Vagina (tissue), 2 donors: ENCODE data around the gene AMOT.

Experiments used
- POLR2A ChIP-seq, 2 donors: fragments of 450-650 bp; IDR thresholded peaks; one replicate each; pipeline ENCODE4 v1.6.1; 2017; ENCODE audit warnings: antibody characterized with exemption in 2 of 2, mild to moderate bottlenecking in 2 of 2, moderate library complexity in 2 of 2
- POLR2AphosphoS5 ChIP-seq, 2 donors: sonication (generic); formaldehyde crosslinking; IDR thresholded peaks; one replicate each; pipeline ENCODE4 v1.9.0; 2017; ENCODE audit warnings: antibody characterized with exemption in 2 of 2, mild to moderate bottlenecking in 2 of 2, low read depth in 1 of 2; ENCODE audit not compliant: insufficient read depth in 1 of 2
- TF ChIP-seq, protein P1 (sequence below), 3 experiments: fragments of 450-650 bp in 2 of 3; fragments of 200-600 bp in 1 of 3; sonication (generic) in 1 of 3; IDR thresholded peaks; one replicate each; pipeline ENCODE4 v1.5.1; 2017 to 2019; ENCODE audit warnings: antibody characterized with exemption in 3 of 3, mild to moderate bottlenecking in 2 of 3, moderate library complexity in 2 of 3

DNA sequence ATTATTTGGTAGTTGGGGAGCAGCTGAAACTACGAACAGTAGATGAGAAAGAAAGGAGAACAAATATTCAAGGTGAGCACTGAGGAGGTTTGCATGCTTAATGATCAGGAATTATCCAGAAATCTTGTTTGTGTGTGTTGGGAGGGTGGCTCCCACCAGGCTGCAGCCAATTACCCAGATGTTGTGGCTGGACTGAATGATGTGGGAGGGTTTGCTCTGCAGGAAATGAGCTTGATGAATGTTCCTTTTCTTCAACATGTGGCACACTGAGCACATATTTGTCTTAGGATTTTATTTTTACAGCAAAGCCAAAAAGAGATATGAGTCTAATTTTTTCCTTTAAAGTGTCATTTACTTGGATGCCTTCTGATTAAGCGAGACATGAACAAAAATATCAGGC, 48.3 kb upstream of the AMOT start:
- TF ChIP-seq POLR2A (IDR thresholded peaks at IDR 0.05) = no peak
- TF ChIP-seq, protein P1, sequence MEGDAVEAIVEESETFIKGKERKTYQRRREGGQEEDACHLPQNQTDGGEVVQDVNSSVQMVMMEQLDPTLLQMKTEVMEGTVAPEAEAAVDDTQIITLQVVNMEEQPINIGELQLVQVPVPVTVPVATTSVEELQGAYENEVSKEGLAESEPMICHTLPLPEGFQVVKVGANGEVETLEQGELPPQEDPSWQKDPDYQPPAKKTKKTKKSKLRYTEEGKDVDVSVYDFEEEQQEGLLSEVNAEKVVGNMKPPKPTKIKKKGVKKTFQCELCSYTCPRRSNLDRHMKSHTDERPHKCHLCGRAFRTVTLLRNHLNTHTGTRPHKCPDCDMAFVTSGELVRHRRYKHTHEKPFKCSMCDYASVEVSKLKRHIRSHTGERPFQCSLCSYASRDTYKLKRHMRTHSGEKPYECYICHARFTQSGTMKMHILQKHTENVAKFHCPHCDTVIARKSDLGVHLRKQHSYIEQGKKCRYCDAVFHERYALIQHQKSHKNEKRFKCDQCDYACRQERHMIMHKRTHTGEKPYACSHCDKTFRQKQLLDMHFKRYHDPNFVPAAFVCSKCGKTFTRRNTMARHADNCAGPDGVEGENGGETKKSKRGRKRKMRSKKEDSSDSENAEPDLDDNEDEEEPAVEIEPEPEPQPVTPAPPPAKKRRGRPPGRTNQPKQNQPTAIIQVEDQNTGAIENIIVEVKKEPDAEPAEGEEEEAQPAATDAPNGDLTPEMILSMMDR (IDR thresholded peaks at IDR 0.05) = no peak
- no peak for TF ChIP-seq POLR2AphosphoS5 (IDR thresholded peaks at IDR 0.05; ENCODE audit: insufficient read depth in 1 of 2, low read depth in 1 of 2)
